H1 (cell line): ENCODE measurements around the gene GAS6. TPM values are rescaled to one million over a fixed set of nuclear protein-coding genes. Genes with fewer than 3 reads are reported as not detected.

Experiments used
- CTCF ChIA-PET: fragments of 300-600 bp; sonication (Branson Sonifier 250); formaldehyde crosslinking; loops from one replicate; lab custom pipeline; 2021; ENCODE audit not compliant: partially characterized antibody; lab: Charles Lee
- POLR2A ChIA-PET: fragments of 300-600 bp; sonication (Branson Sonifier 250); formaldehyde crosslinking; loops from one replicate; lab custom pipeline; 2021; ENCODE audit warnings: inconsistent platforms; ENCODE audit not compliant: partially characterized antibody; lab: Charles Lee
- DNase-seq, 2 experiments: peaks; one replicate each; pipeline versions ENCODE4 v3.0.0 to v3.0.0-alpha.2; 2010 to 2022; ENCODE audit warnings: low spot score in 2 of 2, low read depth in 1 of 2, mixed read lengths in 1 of 2
- FAIRE-seq: peaks from 2 replicates; lab custom pipeline; 2011; peaks lifted over from hg19 to GRCh38; lab: Jason Lieb, UNC
- H2AFZ ChIP-seq: 2 replicates; pipeline ENCODE4 v1.8.1; 2012; ENCODE audit warnings: low read length, inconsistent platforms
- H2AK5ac ChIP-seq: 2 replicates; pipeline ENCODE4 v1.6.1; 2013; ENCODE audit warnings: low read depth, low read length
- H2BK120ac ChIP-seq: replicated peaks from 2 replicates; pipeline ENCODE3; 2013; ENCODE audit warnings: low read depth, low read length, inconsistent platforms
- H2BK12ac ChIP-seq: 2 replicates; pipeline ENCODE4 v1.6.1; 2013; ENCODE audit warnings: low read depth, low read length
- H2BK15ac ChIP-seq: 2 replicates; pipeline ENCODE4 v1.6.1; 2013; ENCODE audit warnings: low read length
- H2BK20ac ChIP-seq: 2 replicates; pipeline ENCODE4 v1.6.1; 2013; ENCODE audit warnings: low read length
- H2BK5ac ChIP-seq: 2 replicates; pipeline ENCODE4 v1.6.1; 2013; ENCODE audit warnings: low read depth, low read length
- H3K14ac ChIP-seq: 2 replicates; pipeline ENCODE4 v1.6.1; 2013; ENCODE audit warnings: inconsistent platforms; ENCODE audit not compliant: insufficient read length
- H3K18ac ChIP-seq: 2 replicates; pipeline ENCODE4 v1.6.1; 2013; ENCODE audit warnings: low read length; ENCODE audit errors: extremely low read depth
- H3K23ac ChIP-seq: 2 replicates; pipeline ENCODE4 v1.6.1; 2013; ENCODE audit warnings: inconsistent platforms; ENCODE audit not compliant: insufficient read length
- H3K23me2 ChIP-seq: 2 replicates; pipeline ENCODE4 v1.6.1; 2013; ENCODE audit warnings: low read depth, low read length
- H3K27ac ChIP-seq: 2 replicates; pipeline ENCODE4 v1.6.1; 2011; ENCODE audit warnings: low read depth, low read length, inconsistent platforms
- H3K27me3 ChIP-seq, 4 experiments: replicated peaks in 1 of 4; 1 replicate in 1 of 4; 2 replicates in 3 of 4; pipeline versions ENCODE4 v1.6.1 to v1.8.1; 2011 to 2013; ENCODE audit warnings: low read length in 3 of 4, mild to moderate bottlenecking in 3 of 4, inconsistent platforms in 2 of 4, mixed read lengths in 2 of 4, moderate library complexity in 1 of 4; ENCODE audit not compliant: control insufficient read depth in 3 of 4, insufficient read depth in 3 of 4; ENCODE audit errors: extremely low read depth in 1 of 4
- H3K36me3 ChIP-seq, 4 experiments: 2 replicates each; pipeline versions ENCODE4 v1.6.1 to v1.8.1; 2011 to 2013; ENCODE audit warnings: mild to moderate bottlenecking in 4 of 4, low read length in 3 of 4, moderate library complexity in 2 of 4, control low read depth in 1 of 4, inconsistent platforms in 1 of 4; ENCODE audit not compliant: insufficient read depth in 4 of 4, control insufficient read depth in 2 of 4
- H3K4ac ChIP-seq: replicated peaks from 2 replicates; pipeline ENCODE3; 2013; ENCODE audit warnings: low read length, low read depth, mixed read lengths, inconsistent platforms; ENCODE audit not compliant: insufficient read length
- H3K4me1 ChIP-seq, 4 experiments: replicated peaks in 1 of 4; 1 replicate in 1 of 4; 2 replicates in 3 of 4; pipeline versions ENCODE4 v1.6.1 to v1.8.1; 2011 to 2013; ENCODE audit warnings: low read length in 3 of 4, inconsistent platforms in 2 of 4, mixed read lengths in 1 of 4; ENCODE audit not compliant: insufficient read depth in 4 of 4, control insufficient read depth in 3 of 4
- H3K4me2 ChIP-seq, 2 experiments: 2 replicates each; pipeline versions ENCODE4 v1.6.1 to v1.8.1; 2011 to 2013; ENCODE audit warnings: low read depth in 2 of 2, low read length in 2 of 2, control low read depth in 1 of 2, inconsistent platforms in 1 of 2, mild to moderate bottlenecking in 1 of 2; ENCODE audit not compliant: insufficient read depth in 1 of 2
- H3K4me3 ChIP-seq, 4 experiments: fragments of 200-600, 300-600 bp in 1 of 4; sonication (generic), shearing (Covaris generic), sonication (Bioruptor Twin) in 1 of 4; 2 replicates each; pipeline versions ENCODE4 v1.5.1 to v1.8.1; 2011 to 2016; ENCODE audit warnings: low read length in 4 of 4, low read depth in 3 of 4, control low read depth in 2 of 4, inconsistent platforms in 2 of 4, mild to moderate bottlenecking in 2 of 4, mixed read lengths in 1 of 4, moderate library complexity in 1 of 4; ENCODE audit not compliant: insufficient read depth in 2 of 4; ENCODE audit errors: extremely low read depth in 1 of 4
- H3K56ac ChIP-seq: replicated peaks from 2 replicates; pipeline ENCODE3; 2013; ENCODE audit warnings: low read depth, mild to moderate bottlenecking, mixed read lengths, low read length, inconsistent platforms; ENCODE audit not compliant: insufficient read length
- H3K79me1 ChIP-seq: 2 replicates; pipeline ENCODE4 v1.6.1; 2013; ENCODE audit warnings: low read depth, low read length, control low read depth
- H3K79me2 ChIP-seq, 2 experiments: 2 replicates each; pipeline versions ENCODE4 v1.6.1 to v1.8.1; 2012 to 2013; ENCODE audit warnings: low read length in 2 of 2, mild to moderate bottlenecking in 2 of 2, inconsistent platforms in 1 of 2; ENCODE audit not compliant: insufficient read depth in 2 of 2, control insufficient read depth in 1 of 2
- H3K9ac ChIP-seq, 4 experiments: replicated peaks in 1 of 4; 1 replicate in 1 of 4; 2 replicates in 3 of 4; pipeline versions ENCODE4 v1.6.1 to v1.8.1; 2011 to 2013; ENCODE audit warnings: low read depth in 3 of 4, low read length in 3 of 4, control low read depth in 2 of 4, mild to moderate bottlenecking in 2 of 4, moderate library complexity in 2 of 4, inconsistent platforms in 1 of 4; ENCODE audit errors: extremely low read depth in 1 of 4
- H3K9me3 ChIP-seq, 2 experiments: 2 replicates each; pipeline versions ENCODE4 v1.6.1 to v1.8.1; 2012 to 2013; ENCODE audit warnings: mild to moderate bottlenecking in 2 of 2, moderate library complexity in 2 of 2, control low read depth in 1 of 2, inconsistent platforms in 1 of 2, low read depth in 1 of 2, low read length in 1 of 2, mixed read lengths in 1 of 2; ENCODE audit not compliant: insufficient read depth in 2 of 2
- H4K20me1 ChIP-seq, 2 experiments: replicated peaks in 1 of 2; 2 replicates each; pipeline versions ENCODE3 to v1.8.1; 2011 to 2013; ENCODE audit warnings: inconsistent platforms in 2 of 2, low read length in 2 of 2, mild to moderate bottlenecking in 1 of 2; ENCODE audit not compliant: insufficient read depth in 2 of 2, control insufficient read depth in 1 of 2
- H4K5ac ChIP-seq: 2 replicates; pipeline ENCODE4 v1.6.1; 2013; ENCODE audit warnings: low read length, low read depth, mixed read lengths, inconsistent platforms; ENCODE audit not compliant: insufficient read length
- H4K8ac ChIP-seq: 2 replicates; pipeline ENCODE4 v1.8.0; 2013; ENCODE audit warnings: mild to moderate bottlenecking, moderate library complexity, low read length, inconsistent platforms; ENCODE audit not compliant: insufficient read depth; ENCODE audit errors: extremely low read depth
- H4K91ac ChIP-seq: replicated peaks from 2 replicates; pipeline ENCODE3; 2013; ENCODE audit warnings: low read length, mixed read lengths, inconsistent platforms; ENCODE audit not compliant: insufficient read length
- EP300 ChIP-seq, 2 experiments: IDR thresholded peaks; 1 replicate in 1 of 2; 2 replicates in 1 of 2; pipeline ENCODE4 v1.6.1; 2011 to 2012; ENCODE audit warnings: low read depth in 2 of 2, low read length in 2 of 2, mild to moderate bottlenecking in 2 of 2, borderline replicate concordance in 1 of 2, inconsistent platforms in 1 of 2, moderate library complexity in 1 of 2
- NRF1 ChIP-seq: IDR thresholded peaks from 2 replicates; pipeline ENCODE4 v1.6.1; 2011; ENCODE audit warnings: mild to moderate bottlenecking, low read depth, low read length, improper control_type of control experiment
- PHF8 ChIP-seq: fragments of 200-600 bp; sonication (generic); conservative IDR thresholded peaks from 2 replicates; pipeline ENCODE4 v1.7.1; 2012; ENCODE audit warnings: low read depth, mild to moderate bottlenecking, inconsistent platforms, low read length, moderate library complexity
- SIX5 ChIP-seq: IDR thresholded peaks from 2 replicates; pipeline ENCODE4 v1.6.1; 2011; ENCODE audit warnings: mild to moderate bottlenecking, low read depth, low read length
- SRF ChIP-seq: IDR thresholded peaks from 2 replicates; pipeline ENCODE4 v1.6.1; 2011; ENCODE audit warnings: mild to moderate bottlenecking, low read depth, low read length, moderate library complexity
- SUZ12 ChIP-seq: fragments of 200-600 bp; sonication (generic); IDR thresholded peaks from 2 replicates; pipeline ENCODE4 v1.6.1; 2012; ENCODE audit warnings: mild to moderate bottlenecking, inconsistent platforms, low read length, moderate library complexity, mixed read lengths
- WGBS, 2 experiments: shearing (Covaris generic) in 1 of 2; methylation state at CpG; one replicate each; pipeline versions ENCODE4 v1.1.6 to v1.1.7; 2013 to 2015; ENCODE audit warnings: low lambda C conversion rate in 2 of 2, mixed read lengths in 2 of 2, inconsistent platforms in 1 of 2, low coverage in 1 of 2, missing lambda C conversion rate in 1 of 2; ENCODE audit not compliant: insufficient replicate concordance in 2 of 2, insufficient coverage in 1 of 2, insufficient read length in 1 of 2; ENCODE audit errors: extremely low coverage in 1 of 2, missing lambda C conversion rate in 1 of 2; 5-methylcytosine and 5-hydroxymethylcytosine counted together
- polyA plus RNA-seq, 7 experiments: library from polyadenylated mRNA; depleted of rRNA in 3 of 7; stranded (reverse) in 5 of 7; unstranded in 2 of 7; fragments of >200 nt in 5 of 7; fragments of 200-250 nt in 2 of 7; gene quantifications; 1 replicate in 5 of 7; 2 replicates in 1 of 7; 4 replicates in 1 of 7; pipeline versions ENCODE4 v1.2.1 to v1.2.3, GENCODE V29; 2011 to 2013; ENCODE audit warnings: missing spikeins in 2 of 7, mixed read lengths in 2 of 7
- total RNA-seq: library from RNA; stranded (reverse); fragmentation: NEBNext Ultra II Directional; extraction: Animal tissue kit (Norgen Biotek cat#: 25700); gene quantifications from 2 replicates; pipeline ENCODE4 v1.2.1, GENCODE V29; 2021
- TF ChIP-seq, protein P1 (sequence below): IDR thresholded peaks from 2 replicates; pipeline ENCODE4 v1.6.1; 2012; ENCODE audit warnings: inconsistent platforms
- TF ChIP-seq, protein P2 (sequence below), 3 experiments: IDR thresholded peaks; 1 replicate in 2 of 3; 2 replicates in 1 of 3; pipeline versions ENCODE4 v1.5.1 to v1.6.1; 2011; ENCODE audit warnings: low read length in 3 of 3, mild to moderate bottlenecking in 3 of 3, inconsistent platforms in 2 of 3, low read depth in 1 of 3, moderate library complexity in 1 of 3; ENCODE audit not compliant: insufficient read depth in 1 of 3; ENCODE audit errors: control extremely low read depth in 1 of 3

Gene GAS6
- total and polyA plus RNA-seq, 2 of the 8 experiments (the other 6 are each of a cell fraction or from before 2014, with no cell fraction given): 18.6 to 31.0 TPM

DNA sequence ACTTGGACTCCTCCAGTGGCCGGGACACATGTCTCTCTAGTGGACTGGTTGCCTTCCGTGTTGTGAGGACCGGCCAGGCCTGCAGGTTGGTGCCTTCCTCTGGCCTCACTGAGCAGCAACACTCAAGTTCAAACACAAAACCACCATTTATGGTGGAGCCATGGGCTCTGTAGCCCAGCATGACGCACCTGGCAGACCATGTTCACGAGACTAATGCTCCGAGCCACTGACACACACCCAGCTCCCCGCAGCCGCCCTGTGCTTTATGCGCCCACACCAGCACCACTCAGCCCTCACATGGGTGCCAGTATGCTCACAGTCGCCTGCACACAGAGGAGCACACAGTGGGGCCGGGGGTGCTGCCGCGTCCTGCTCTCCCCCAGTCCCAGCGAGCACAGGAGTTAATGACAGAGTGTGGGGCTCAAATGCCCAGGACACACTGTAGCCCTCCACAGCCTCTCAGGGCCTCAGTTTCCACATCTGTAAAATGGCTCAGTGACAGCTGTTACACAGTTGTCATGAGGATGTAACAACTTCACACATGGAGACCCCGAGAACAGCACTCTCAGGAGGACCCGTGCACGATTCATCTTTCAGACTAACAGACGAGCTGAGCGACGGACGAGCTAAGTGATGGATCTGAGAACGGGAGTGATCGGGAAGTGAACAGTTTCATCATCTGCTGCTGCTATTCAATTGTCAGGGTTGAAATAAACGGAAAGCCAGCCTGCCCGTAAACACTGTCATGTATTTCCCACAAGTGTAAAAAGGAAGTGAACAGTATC, 7.8 kb downstream of the GAS6 start:
- Histone ChIP-seq H2BK5ac (0 out of 2 replicates have a peak overlapping the region, but pooled peaks have one; percentile 44), H2BK20ac (no peak overlapping the region), H2BK120ac (no peak overlapping the region), H4K8ac (no peak overlapping the region), H4K91ac (peak overlapping the region; percentile 82), H2BK15ac (0 out of 2 replicates have a peak overlapping the region, but pooled peaks have one; percentile 41), H3K79me1 (peaks cover 6% of the 10 kb centered on the region), H2BK12ac (peak overlapping the region; percentile 27; the same call in 1 of the 2 replicates), H3K23ac (no peak overlapping the region), H3K9ac (no peak overlapping the region; a peak in 1 of 7 replicates), H3K4me2 (no peak overlapping the region), H4K20me1 (peaks cover 0 to 12% of the 10 kb centered on the region in 2 experiments), H3K18ac (no peak overlapping the region; the same call in 1 of the 2 replicates), H3K27ac (no peak overlapping the region), H3K27me3 (no peaks in the 10 kb centered on the region), H3K14ac (no peak overlapping the region), H3K56ac (no peak overlapping the region), H3K4ac (no peak overlapping the region), H4K5ac (no peak overlapping the region), H2AFZ (no peak overlapping the region), H3K4me1 (peaks cover 12 to 33% (median 18%) of the 10 kb centered on the region in 4 experiments), H3K4me3 (no peak overlapping the region), H3K79me2 (peaks cover 10 to 30% of the 10 kb centered on the region in 2 experiments), H2AK5ac (0 out of 2 replicates have a peak overlapping the region, but pooled peaks have one; percentile 32), H3K23me2 (peaks cover 5% of the 10 kb centered on the region), H3K9me3 (0 out of 4 replicates have a peak, but pooled peaks cover 0 to 2% of the 10 kb centered on the region in 2 experiments), H3K36me3 (no peaks in the 10 kb centered on the region; a peak in 2 of 8 replicates)
- CTCF ChIA-PET: interaction anchor here (0.8 to 1.6 kb wide), 4 partner anchors 10 to 235 kb away, joined by 3 to 4 read pairs (median 3); no protein-coding TSS in a partner anchor
- TF ChIP-seq PHF8 (no peak), NRF1 (no peak), EP300 (IDR thresholded peaks at IDR 0.05; ENCODE audit: borderline replicate concordance in 1 of 2, low read depth in 2 of 2, low read length in 2 of 2) (no peak), SIX5 (no peak), SUZ12 (no peak), SRF (no peak)
- TF ChIP-seq, protein P1, sequence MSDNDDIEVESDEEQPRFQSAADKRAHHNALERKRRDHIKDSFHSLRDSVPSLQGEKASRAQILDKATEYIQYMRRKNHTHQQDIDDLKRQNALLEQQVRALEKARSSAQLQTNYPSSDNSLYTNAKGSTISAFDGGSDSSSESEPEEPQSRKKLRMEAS: no peak
- TF ChIP-seq, protein P2, sequence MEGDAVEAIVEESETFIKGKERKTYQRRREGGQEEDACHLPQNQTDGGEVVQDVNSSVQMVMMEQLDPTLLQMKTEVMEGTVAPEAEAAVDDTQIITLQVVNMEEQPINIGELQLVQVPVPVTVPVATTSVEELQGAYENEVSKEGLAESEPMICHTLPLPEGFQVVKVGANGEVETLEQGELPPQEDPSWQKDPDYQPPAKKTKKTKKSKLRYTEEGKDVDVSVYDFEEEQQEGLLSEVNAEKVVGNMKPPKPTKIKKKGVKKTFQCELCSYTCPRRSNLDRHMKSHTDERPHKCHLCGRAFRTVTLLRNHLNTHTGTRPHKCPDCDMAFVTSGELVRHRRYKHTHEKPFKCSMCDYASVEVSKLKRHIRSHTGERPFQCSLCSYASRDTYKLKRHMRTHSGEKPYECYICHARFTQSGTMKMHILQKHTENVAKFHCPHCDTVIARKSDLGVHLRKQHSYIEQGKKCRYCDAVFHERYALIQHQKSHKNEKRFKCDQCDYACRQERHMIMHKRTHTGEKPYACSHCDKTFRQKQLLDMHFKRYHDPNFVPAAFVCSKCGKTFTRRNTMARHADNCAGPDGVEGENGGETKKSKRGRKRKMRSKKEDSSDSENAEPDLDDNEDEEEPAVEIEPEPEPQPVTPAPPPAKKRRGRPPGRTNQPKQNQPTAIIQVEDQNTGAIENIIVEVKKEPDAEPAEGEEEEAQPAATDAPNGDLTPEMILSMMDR (IDR thresholded peaks at IDR 0.05; ENCODE audit: control extremely low read depth in 1 of 3, insufficient read depth in 1 of 3, low read depth in 1 of 3, low read length in 3 of 3): no peak
- DNase-seq: peak in 1 of 2 experiments; percentile 33
- FAIRE-seq: no peak
- 92% methylated on average over 25 of the region's 25 CpGs; no CpG with 5 or more reads in 1 of the 2 experiments for WGBS, 2 experiments
- POLR2A ChIA-PET: interaction anchor here (0.5 to 1.8 kb wide), 3 partner anchors 12 to 425 kb away, joined by 3 to 5 read pairs (median 4); partner anchors contain the start of gene UPF3A
